NCI-H2196 (cell line): ENCODE measurements around the gene IGF1R.
"Not testable (repeated sequence)": the region's sequence is repeated elsewhere in the genome, so short reads cannot be mapped to it uniquely, and the experiment has no call there.

Experiments
- DNase-seq: peaks from one replicate; lab custom pipeline; 2025; ENCODE audit not compliant: unreplicated experiment; lab: John Stamatoyannopoulos, UW

Gene IGF1R

DNA sequence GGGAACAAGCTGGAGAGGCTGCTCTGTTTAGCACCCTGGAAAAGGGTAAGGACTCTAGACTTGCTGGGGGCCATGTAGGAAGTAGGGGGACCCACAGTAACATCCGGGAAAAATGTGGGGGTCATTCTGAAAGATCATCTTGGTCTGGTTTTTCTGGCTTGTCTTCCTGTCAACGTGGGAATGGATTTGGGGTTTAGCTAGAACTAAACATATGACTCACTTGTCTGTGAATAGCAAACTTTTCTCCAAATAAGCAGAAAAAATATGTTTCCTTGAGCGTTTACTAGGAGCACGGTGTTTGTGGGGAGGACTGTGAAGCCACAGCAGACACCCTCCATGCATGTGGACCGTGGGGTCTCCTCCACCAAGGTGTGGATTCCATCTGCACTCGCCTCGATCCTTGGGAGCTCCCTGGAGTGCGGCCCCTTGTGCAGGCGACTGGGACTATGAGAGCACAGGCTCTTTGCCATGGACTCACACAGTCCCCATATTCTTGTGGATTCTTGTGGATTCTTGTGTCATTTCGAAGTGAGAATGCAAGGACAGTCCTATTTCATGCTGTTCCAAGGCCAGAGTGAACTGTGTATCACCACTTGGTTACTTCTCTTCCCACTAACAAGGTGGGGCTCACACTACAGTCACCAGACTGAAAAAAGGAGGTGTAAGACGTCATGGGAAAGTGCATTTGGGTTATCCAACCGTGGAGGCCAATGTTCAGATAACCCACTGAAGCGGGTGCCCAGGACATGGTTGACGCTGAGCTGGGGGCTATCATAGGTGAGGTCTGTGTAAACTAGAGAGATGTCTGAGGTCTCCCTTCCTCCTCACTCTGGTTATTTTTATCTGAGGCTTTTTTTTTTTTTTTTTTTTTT lies 333.7 kb downstream of the IGF1R start:
- no peak for DNase-seq

DNA sequence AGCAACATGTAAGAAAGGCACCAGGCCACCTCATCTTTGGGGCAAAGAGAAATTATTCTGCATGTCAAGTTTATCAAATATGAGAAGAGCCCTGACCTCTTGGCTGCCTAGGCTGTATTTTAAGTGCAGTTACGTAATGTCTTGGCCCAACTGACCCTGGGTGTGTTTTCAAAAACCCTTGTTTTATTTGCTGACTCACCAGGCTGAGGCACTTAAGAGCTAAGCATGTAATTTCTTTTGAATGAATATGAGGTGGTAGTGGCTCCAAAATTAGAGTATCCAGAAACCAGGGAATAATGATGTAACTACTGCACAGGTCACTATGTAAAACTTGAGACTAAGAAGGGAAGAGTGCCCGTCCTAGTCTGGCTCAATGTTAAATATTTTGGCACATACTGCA lies 335.0 kb downstream of the IGF1R start:
- DNase-seq = peak; percentile 18

DNA sequence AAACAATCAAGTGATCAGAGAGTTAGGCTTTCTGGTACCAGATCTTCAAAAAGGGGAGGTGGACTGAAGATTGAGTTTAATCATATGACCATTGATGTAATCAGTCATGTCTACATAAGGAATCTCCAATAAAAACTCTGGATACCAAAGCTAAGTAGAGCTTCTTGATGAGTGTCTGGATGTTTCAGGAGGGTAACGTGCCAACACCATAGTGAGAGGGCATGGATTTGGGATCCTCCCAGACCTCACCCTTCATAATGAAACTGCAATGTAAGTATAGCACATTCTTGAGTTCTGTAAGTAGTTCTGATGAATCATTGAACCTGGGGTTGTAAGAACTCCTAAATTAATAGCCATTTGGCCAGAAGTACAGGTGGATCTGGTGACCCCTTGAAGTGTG lies 337.9 kb downstream of the IGF1R start:
- DNase-seq = no peak

DNA sequence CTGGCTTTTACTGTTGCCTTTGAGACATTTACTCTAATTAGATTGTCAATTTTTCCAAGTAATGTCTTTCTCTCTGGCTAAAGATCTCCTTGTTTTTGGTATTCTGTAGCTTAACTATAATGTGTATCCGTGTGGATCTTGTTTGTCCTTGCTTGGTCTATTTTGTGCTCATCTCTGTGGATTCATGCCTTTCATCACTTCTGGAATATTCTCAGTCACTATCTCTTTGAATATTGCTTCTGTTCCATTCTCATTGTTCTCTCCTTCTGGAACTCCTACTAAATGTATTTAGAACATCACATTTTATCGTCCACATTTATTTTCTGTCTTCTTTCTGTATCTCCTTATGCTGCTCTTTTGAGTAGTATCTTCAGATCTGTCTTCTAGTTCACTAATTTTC lies 346.6 kb downstream of the IGF1R start:
- DNase-seq = no peak

DNA sequence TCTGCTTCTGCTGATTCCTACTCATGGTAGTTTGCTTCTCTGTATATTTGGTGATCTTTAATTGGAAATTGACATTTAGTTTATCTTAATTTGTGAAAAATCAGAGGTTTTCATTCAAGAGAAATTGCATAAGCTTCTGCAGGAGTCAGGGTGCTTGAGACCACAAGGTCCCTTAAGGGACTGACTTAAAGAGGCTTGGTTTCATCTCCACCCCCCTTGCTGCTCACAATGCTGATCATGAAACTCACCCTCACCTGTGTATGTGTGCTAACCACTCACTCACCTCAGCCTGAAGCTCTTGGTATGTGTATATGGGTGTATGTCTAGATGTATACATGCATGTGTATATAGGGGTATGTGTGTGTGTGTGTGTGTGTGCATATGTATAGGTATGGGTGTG lies 347.8 kb downstream of the IGF1R start:
- DNase-seq = no peak

DNA sequence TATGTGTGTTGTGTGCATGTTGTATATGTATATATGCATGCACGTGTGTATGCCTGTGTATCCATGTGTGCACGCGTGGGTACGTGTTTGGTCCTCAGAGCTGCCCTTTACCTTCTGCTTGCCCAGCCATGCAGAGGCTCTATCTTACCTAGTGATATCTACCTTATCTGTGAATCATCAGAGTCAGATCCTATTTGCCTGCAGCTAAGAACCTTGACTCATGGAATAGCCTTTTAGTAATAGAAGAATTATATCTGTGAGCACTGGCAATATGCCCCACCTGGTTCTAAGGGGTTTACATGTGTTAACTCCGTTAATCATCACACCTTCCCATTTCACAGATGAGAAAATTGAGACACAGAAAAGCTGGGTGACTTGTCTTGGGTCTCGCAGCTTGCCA lies 348.3 kb downstream of the IGF1R start:
- no peak for DNase-seq

DNA sequence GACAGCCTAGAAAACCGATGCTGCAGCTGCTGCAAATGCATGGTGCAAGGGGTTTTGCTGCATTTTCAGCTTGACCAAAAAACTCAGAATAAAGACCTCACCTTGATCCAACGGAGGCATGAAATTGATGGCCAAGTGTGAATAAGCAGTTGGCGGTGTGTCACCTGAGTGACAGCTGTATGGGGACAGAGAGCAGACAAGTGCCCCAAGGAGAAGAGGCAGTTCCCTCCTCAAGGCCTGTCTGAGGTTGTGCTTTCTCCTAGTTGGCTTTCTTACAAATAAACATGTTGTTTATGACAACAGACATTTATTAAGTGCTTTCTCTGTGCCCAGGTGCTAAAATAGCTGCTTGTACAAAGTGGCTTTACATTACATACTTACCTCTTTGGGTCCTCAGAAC lies 349.0 kb downstream of the IGF1R start:
- DNase-seq = no peak

DNA sequence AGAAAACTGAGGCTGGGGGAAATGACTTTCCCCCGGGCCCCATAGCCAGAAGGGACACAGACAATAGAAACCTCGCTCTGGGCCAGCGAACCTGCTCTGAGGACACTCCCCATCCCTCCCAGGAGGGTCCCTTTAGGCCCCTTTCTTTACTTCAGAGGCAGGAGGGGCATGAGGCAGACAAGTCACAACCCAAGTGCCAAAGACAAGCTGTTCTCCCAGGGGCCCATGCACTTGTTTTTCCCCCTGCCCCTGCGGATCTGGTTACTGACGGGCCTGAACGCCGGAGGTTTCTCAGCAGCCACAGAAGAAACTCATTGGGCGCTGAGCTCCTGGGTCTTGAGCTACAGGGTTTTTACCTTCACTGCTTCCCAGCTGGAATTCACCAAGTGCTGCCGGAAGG lies 349.4 kb downstream of the IGF1R start:
- no peak for DNase-seq

DNA sequence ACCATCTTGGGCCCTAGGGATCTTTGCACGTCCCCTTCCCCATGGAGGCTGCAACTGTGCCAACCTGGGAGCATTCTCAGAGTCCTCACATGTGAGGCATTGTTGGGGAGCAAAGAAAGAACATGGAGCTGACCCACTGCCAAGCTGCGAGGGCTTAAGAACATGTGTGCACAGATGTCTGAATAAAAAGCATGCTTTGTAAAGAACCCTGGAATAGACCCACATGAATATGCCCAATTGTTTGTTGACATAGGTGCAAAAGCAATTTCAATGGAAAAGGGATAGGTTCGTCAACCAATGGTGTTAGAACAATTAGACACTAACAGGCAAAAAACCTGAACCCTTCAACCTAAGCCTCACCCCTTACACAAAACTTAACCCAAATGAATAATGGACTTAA lies 349.9 kb downstream of the IGF1R start:
- no peak for DNase-seq

DNA sequence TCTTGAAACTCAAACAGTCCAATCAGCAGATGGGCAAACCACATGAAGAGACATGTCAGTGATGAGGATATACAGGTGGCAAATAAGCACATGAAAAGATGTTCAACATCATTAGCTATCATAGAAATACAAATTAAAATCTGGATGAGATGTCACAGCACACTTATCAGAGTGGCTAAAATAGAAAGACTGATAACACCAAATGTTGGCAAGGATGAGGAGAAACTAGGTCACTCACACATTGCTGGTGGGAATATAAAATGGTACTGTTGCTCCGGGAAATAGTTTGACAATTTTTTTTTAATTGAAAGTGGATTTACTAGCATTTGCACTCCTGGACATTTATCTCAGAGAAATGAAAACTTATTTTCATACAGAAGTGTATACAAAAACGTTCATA lies 350.9 kb downstream of the IGF1R start:
- no peak for DNase-seq

DNA sequence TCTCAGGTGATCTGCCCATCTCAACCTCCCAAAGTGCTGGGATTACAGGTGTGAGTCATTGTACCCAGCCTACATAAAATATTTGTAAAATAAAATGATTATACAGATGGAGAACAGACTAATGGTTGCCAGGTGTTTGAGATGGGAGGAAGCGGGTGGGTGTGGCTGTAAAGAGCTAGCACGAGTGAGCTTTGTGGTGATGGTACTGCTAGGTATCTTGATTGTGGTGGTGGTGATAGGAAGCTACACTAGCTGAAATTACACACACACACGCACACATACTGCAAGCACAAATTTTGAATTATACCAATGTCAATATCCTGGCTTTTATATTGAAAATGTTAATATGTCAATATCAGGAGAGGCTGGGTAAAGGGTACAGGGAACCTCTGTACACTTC lies 353.9 kb downstream of the IGF1R start:
- no peak for DNase-seq

DNA sequence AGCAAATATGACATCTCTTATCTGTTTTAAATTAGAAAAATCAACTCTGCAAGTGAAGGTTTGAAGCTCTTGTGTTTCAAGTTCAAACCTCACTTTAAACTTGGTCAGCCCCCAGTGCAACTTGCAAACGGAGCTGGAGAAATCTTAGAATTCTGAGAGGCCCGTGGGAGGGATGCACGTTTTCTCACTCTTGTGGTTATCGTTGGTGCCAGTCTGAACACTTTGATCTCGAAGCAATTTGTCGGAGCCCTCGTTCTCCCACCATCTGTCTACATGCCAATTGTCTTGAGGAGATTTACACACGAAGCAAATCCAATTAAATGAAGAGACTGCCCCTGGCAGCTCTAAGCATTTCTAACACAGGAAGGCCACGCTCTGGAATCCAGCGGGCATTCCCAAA lies 355.0 kb downstream of the IGF1R start:
- not testable (repeated sequence) for DNase-seq

DNA sequence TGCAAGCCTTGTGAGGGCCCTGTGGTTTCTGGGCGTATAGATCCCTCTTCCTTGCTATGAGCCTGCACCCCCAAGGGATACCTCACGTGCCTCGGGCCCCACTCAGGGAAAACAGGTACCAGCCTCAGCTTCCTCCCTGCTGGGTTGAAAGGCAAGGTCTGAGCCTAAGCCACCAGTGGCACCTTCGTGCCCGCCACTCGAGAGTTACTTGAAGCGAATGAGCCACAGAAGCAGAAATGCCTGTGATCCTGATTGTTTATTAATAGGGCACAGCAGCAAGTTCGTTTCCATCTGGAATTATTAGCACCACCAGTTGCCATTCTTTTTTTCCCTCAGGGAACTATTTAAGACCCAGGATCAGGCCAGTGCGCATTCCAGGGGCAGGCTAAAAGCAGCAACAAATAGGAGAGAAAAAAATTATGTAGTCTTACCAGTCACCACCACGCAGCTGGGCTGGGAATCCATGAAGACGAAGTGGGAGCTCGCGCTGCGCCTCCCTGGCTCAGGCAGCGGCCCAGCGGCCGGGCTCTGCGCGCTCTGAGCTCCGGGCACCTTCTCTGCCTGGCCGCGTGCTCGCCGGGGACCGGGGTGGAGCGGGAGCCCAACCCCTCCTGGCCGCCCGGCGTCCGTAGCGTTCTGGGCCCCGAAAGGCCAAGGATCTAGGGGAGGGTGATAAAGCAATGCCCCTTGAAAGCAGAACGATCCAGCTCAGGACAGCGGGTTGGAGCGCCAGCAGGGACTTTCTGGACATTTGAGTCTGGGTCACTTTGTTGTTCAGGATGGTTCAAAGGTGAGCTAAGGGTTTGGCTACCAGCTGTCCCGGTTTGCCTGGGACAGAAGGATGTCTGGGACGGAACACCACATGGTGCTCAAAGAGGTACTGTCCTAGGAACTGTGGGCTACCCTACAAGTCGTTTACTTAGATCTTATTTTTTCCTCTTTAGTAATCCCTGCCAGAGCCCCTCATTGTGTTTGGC lies 356.9 kb downstream of the IGF1R start:
- DNase-seq = not testable (repeated sequence)

DNA sequence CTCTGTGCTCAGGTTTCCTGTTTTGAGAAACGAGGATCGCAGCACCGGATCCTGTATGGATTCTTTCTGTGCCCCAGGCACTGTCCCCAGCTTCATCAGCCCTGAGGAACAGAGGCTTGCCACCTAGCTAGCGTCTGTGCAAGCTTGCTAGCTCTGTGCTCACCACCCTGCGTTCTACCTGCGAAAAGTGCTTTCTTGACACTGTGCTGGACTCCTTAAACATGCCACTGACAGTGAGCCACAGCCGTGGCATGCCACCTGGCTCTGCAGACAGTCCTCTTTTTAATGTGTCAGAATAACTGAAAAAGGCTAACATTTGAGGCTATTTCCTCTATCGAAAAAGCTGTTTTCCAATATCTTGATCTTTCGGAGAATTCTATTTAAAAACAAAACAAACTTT lies 357.8 kb downstream of the IGF1R start:
- DNase-seq = no peak

DNA sequence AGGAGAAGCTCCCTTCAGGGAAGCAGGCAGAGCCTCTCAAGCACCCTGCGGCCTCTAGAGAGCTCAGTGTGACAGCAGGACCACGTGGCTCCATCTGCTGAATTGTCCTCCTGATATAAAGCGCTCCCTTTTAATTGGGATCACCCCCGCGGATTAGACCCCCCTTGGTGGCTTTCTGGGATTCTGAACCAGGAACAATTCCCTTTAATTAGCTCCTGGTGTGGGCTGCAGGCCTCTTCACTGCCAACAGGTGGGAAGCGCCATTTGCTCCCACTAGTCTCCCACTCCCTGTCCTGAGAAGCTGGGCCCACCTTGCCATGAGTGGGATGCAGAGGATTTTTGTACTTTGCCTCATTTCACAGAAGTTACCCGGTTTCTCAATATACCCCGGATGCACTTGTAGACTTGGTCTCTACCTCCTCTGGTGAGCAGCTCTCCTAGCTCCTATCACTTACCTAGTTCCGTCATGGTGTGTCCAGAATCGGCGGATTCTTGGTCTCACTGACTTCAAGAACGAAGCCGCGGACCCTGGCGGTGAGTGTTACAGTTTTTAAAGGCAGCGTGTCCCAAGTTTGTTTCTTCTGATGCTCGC lies 358.7 kb downstream of the IGF1R start:
- DNase-seq = no peak

DNA sequence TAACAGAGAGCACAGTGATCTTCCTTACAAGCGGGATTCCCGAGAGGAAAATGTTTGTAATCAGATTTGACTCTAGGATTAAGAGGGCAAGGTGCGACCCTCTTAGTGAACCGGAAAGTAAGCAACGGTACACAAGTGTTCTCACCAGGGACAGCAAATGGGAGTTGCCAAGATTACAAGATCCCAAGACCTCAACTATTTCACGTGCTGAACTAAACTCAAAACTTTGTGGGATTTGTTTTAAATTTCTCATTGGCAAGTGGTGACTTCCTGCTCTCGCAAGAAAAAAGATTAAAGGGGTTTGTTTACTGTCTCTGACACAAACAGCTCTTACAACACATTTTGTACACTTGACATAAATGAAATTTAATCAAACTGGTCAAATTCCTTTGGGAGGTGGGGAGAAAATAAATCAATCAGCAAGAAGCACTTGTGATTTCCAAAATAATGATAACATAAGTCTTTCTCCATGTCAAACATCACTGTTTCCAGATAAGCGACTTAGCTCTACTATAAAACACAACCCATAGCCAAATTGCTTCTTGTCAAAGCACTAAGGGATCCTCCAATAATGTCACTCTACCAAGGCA lies 361.5 kb downstream of the IGF1R start:
- no peak for DNase-seq

DNA sequence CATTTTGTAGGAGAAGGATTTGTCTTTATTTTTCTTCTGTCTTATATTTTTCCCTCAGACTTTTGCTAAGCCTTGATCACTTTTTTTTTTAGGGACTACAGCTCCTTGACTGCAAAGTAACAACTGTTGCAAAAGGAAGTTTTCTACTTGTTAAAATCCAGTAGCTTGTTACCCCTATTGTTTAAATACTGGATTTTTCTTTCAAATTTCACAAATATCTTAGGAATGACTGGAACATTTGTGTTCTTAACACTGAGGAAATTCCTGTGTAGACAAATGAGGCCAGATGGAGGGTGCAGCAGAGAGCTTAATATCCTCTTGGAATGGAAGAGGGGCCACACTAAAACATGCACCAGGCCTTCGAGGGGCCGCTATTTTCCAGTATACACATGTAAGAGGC lies 362.4 kb downstream of the IGF1R start:
- no peak for DNase-seq
